Measurements from ENCODE around the gene PDE6C.

PDE6C gene

DNA sequence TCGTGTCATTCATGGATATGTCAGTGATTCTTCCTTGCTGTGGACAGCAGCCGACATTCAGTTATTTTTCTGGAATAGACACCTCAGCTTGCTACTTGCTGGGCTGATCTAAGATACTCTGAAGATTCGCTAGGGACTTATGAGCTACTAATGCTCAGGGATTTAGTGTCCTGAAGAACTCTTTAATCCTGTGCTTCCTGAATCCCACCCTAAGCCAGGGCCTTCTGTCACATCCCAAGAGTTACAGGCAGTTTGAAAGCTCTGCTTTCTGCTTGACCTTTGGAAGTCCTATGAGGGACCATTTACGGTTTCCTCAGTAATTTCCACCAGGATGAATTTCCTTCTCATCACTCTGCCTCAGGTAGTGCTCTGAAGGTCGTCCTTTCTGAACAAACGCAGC is at the start of gene PDE6C:
PDE6C (plus strand) TSS at position 227 of the 400 bp plus-strand sequence. CDS start 189 bp downstream, outside the sequence.
- no peak for DNase-seq

DNA sequence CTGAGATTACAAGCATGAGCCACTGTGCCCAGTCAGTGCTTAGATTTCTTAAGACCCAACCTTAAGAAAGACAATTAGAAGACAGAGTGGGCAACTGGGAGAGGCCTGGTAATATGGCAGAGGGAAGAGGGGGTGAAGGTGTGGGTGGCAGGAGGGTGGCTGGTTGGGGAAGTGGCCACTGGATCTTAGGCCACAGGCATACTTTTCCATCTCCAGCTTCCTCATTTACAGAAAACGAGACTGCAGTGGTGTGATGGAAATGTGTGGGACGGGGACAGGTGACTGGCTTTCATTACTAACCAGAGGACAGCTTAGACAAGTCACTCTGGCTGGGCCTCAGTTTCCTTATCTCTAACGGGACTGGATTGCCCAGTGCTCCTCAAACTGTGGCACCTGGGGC is 46.9 kb upstream of the PDE6C start:
- DNase-seq, result no peak

DNA sequence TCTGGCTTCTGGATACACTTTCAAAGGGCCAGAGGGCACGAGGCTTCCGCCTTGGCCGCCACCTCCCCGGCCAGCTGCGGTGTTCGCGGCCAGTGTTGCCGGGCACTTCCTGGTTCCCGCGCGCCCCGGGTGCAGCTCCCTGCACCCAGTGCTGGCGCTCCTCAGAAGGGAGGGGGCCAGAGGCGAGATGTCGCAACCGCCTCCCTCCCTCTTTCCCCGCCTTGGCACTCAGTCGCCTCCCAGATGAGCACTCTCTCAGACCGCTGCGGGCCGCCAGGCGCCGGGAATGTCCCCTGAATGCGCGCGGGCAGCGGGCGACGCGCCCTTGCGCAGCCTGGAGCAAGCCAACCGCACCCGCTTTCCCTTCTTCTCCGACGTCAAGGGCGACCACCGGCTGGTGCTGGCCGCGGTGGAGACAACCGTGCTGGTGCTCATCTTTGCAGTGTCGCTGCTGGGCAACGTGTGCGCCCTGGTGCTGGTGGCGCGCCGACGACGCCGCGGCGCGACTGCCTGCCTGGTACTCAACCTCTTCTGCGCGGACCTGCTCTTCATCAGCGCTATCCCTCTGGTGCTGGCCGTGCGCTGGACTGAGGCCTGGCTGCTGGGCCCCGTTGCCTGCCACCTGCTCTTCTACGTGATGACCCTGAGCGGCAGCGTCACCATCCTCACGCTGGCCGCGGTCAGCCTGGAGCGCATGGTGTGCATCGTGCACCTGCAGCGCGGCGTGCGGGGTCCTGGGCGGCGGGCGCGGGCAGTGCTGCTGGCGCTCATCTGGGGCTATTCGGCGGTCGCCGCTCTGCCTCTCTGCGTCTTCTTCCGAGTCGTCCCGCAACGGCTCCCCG is 45.7 kb upstream of the PDE6C start, which contains the start of gene FFAR4:
FFAR4 (plus strand) TSS at position 231 of the 842 bp plus-strand sequence; CDS start at position 287, 56 bp downstream.
- DNase-seq, result peak; percentile 34

DNA sequence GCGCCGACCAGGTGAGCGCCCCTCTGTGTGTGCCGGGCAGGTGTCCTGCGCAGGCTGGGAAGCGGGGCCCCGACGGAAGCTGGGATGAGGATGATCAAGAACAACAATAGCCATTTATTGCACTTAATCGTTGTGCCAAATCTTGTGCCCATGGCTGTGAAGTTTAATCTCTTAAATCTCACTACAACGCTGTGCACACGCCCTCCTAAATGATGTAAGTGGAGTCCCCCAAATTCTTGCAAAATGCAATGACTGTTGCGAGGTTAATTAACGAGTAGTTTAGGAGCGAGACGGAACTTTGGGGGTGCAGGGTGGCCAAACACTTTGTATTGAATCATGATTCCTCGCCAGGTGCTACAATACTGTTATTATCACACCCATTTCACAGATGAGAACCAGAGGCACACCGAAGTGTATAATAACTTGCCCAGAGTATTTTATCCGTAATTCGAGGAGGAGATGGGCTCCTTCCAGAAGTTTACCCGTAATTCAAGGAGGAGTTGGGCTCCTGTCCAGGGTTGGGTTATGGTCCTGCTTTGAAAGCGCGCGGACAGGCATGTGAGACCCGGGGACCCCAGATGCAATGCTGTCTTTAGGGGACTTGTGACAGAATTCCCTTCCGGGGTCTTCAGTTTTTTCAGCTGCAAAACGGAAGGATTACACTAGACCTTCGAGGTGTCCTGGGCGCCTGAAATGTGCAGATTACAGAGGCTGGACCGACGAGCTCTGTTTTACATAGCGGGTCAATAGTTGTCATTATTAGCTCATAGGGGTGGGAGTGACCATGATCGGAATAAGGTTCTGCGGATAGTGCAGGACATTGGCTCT is 44.8 kb upstream of the PDE6C start:
- no peak for DNase-seq

DNA sequence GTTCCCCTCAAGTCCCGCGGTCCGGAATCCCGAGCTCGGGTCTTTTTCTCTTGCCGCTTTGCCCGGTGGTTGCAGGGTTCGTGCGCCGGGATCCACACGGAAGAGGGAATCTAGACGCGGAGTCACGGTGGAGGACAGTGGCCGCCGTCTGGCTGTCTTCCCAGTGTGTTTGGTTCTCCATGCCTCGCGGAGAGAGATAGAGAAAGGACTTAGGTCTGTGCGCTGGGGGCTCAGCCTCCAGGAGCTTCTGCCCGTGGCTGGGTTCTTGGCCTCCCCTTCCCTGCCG is 44.3 kb upstream of the PDE6C start:
- DNase-seq, result no peak

DNA sequence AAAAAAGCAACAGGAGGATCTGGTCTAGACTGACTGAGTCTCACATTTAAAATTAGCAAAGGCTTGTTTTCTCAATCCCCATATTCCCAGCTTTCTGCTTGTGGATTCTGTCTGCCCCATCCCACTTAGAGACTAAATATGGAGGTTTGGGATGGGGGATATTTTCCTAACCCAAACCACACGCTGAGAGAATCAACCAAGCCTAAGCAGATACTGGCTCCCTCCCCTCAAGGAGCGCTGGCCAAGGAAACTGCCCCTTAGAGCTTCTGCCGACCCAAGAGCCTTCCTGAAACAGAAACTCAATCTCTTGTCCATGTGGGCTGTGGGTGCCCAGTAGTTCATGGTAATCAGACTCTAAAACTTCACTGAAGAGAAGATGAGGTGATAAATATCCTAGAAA is 42.0 kb upstream of the PDE6C start:
- DNase-seq, result no peak

DNA sequence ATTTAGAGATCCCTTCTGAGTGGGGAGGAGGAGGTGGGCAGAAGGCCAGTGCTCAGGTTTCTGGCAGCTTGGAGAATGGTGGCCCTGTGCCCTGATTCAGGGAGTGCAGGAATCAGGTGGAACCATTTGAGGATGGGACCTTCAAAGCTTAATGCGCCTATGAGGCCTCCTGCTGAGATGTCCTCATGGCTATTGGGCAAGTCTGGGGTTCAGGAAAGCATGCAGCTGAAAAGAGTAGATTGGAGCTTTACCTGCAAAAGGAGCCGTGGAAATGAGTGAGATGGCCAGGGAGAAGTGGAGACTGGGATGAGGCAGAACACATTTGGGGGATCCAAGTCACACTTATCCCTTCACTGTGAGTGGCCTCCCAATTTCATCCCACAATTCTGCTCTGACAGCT is 39.7 kb upstream of the PDE6C start:
- no peak for DNase-seq

DNA sequence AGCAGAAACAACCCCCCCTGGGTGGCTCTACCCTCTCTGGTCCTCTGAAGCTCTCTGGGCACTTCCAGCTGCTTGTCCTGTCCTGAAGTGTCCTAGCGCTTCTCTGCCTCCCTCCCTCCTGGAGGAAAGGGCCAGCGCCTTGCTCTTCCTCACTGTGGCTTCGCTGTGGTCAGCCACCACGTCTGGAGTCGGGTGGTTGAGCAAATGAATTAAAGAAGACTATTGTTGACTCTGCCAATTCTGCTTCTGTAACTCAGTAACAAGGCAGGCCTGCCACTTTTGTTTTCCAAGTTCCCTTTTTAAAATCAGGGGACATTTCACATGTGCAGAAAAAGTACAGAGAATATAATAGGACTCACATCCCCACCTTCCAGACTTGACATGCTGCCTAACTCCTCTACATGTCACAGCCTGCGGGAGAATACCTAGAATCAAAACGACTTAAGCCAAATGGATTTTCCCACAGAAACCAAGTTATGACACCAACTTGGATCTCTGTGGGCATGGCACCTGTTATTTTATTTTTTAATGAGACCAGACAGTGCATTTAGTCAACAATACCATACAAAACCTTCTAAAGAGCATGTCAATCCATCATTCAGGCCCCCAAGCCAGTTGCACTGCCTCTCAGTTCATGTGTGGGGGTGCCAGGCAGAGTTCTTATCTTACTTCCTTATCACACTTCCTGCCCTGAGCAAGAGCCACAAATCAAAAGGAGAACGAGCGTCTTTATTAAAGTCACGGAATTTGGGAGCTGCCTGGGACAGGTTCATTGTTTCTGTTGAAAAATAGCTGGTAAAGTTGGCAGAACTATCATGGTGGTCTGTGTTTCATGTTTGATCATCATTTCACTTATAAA is 39.1 kb upstream of the PDE6C start:
- DNase-seq, result no peak

DNA sequence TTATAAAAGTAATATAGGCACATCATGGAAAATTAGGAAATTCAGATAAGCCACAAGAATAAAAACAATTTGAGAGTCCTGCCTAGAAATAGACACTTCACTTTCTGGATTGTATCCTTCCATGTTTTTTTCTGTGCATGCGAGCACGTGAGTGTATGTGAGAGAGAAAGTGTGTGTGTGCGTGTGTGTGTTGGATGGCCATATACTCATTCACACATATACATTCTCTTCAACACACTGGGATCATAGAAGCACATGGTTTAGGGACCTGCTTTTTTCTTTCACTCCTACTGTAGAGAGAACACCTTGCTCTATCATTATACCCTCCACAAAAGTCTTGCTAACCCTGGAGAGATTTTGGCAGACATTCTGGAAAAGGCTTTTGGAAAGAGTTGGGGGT is 38.4 kb upstream of the PDE6C start:
- no peak for DNase-seq

DNA sequence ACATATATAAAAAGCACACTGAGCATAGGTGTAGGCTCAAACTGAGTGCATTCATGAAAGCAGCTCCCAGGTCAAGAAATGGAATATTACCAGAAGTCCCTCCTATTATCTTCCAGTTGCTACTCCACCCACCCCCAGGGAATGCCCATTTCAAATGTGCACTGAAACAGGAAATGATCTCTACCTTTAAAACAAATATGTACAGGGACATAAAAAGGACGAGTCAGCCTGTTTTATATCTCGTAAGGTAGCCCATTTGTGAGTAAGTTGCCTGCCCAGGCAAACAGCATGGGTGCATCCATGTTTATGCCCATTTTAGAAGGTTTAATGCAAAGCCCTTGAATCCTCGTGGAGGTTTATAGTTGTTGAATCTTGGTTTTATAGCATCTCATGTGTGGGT is 35.4 kb upstream of the PDE6C start:
- peak; percentile 27 for DNase-seq

DNA sequence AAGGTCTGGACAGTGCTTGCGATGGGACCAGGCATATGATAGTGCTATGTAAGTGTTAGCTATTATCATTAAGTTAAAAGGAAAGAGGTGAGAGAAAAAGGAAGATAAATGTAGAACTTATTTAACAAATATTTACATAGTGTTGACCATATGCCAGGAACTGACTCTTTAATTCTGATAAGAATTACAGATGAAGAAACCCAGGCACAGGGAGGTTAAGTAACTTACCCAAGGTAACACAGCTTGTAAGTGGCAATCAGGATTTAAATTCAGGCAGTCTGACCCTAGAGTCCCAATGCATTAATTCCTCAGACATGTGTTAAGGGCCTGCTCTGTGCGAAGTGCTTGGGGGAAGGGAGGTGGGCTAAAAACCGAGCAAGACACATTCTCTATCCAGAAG is 34.8 kb upstream of the PDE6C start:
- DNase-seq, result no peak

DNA sequence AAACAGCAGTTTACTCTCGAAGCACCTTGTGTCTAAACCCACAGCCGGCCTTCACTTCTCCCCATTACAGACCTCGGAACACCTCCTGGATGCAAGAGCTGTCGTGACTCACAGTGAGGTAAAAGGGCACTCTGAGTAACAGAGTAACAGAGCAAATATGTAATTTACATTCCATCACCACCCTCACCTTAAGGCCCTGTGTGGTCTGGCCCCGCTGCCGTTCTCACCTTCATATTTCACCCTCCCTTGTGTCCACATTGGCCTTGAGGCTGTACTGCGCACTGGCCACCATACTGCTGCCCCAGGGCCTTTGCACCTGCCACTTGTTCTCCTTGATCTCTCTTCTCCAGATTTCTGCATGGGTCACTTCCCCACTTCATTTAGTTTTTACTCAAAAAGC is 33.2 kb upstream of the PDE6C start:
- no peak for DNase-seq

DNA sequence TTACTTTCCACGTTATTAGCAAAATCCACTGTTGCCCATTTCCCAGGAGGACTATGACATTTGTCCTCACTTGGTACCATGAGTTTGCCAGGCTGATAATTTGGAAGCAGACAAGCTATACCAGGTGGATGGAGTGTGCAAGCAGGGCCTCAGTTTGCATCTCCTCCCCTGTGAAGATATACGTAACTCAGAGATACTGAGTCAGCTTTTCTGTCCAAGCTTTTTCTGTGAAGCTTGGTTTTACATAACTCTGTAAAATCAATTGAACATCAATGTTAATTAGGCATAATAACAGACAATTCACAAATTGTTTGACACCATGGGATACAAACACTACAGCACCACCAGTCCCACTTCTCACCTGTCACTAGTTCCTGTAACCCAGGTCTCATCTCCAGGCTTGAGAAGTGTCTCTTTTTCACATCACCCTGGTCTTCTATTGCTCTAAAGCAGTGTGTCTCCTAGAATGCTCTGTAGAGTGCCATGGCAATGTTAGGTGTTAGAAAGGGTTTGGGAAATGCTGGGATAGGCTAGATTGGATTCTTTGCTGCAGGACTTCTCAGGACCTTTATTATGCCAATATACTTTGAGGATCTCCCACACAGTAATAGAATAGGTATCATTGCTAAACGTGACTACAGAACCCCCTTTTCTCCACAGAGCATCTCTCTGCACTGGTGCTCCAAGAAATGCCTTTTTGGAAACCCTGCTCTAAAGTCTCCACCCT is 32.2 kb upstream of the PDE6C start:
- no peak for DNase-seq

DNA sequence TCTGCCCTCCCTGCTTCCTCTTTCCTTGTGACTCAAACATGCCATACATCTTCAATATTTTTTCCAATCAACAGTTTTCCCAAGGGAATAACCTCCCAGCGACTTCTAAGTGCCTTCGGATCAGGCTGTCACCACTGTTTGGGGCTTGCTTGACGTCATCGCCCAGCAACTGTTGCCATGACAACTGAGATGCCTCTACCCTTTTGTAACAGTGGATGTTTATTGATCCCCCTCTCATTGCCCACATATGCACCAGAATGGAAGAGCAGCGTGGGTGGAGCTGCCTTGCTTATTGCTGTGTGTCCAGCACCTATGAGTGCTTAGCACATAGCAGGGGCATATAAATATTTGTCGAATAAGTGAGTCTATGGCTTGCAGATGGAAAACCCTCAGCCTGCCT is 31.5 kb upstream of the PDE6C start:
- no peak for DNase-seq

DNA sequence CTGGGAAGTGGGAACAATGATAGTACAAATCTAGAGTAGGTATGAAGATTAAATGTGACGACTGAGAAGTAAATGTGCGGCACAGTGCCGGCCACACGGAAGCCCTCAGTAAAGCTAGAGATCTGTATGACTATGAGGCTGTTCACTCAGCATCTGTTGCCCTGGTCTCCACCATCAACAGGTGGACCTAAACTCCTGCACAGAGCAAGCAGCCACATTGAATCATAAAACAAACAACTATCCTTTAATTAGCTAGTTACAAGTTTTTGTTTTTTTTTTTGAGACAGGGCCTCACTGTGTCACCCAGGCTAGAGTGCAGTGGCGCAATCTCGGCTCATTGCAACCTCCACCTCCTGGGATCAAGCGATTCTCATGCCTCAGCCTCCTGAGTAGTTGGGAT is 27.9 kb upstream of the PDE6C start:
- DNase-seq, result no peak

DNA sequence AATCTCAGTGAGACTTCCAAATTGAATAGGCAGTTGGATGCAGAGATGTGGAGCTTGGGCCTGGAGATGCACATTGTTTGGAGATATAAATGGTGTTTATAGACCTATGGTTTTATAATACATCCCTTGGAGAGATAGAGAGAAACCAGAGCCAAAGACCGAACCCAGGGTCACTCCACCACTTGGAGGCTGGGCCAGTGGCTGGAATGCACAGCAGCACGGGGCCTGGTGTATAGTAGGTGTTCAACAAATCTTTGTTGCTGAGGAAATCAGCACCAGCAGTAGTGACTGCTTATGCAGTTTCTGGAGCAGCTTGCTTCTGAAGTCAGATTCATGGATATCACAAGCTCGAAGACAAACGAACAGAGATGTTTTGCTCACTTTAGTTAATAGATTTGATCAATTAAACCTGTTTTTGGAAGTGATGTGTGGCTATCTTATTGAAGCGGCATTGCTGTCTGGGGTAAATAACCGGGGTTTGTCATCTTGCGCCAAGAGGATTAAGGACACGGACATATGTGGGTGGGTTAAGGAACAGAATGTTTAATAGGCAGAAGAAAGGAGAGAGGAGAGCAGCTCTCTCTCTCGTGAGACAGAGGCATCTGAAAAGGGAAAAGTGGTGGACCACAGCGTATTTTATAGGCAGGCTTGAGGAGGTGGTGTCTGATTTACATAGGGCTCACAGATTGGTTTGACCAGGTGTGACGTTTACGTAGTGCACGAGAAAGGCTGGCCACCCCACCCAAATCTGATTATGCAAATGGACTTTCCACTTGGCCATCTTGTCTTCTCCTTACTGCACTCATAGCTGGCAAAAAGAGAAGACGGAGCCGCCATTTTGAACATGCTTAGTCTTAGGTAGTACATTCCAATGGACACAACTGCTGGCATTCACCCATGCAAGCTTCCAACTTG is 22.4 kb upstream of the PDE6C start:
- DNase-seq, result no peak

DNA sequence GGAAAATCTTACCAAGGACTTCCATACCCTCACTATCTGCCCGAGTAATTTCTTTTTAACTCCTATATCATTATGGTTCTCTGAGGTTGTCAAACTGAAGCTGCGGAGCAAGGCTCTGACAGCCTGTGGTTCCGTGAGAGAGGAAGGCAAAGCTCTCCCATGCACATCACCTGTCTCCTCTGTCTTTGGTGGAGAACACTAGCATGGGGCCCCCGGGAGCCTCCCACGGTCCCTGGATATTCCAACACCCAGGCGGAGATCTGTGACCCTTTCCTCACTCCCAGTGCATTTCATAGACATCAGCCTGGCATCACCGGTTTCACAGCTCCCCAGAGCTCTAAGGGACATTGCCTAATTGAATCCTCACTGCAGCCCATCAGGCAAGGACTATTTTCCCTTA is 21.7 kb upstream of the PDE6C start:
- DNase-seq, result no peak

DNA sequence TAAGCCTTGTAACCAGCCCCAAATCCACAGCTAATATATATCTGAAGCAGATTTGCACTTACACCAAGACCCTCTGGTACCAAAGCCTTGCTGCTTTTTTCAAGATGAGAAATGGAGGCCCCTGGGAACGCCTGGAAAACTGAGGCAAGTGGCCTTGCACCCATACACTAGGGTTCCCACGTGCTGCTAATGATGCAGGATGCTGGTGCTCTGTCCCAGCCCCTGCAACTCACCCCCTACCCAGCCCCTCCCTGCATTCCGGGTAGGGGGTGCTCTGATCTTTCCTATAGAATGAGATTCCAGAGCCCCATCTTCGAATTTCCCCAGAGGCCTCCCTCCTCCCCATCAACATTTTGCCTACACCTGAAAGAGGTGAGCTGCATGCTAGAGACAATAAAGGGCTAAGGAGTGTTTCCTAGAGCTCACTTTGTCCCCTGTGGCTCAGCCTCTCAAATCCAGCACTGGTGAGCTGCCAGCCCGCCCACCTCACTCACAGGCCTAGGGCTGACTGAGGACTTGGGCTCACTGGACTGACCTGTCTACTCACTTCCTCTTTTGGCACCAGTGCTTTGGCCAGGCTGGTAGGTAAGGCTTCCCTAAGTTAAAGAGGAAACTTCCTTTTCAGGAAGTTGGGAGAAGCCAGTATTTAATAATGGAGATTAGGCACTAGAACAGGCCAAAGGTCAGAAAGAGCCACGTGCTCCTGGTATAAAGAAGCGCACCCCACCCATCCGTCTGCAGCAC is 21.1 kb upstream of the PDE6C start:
- no peak for DNase-seq

DNA sequence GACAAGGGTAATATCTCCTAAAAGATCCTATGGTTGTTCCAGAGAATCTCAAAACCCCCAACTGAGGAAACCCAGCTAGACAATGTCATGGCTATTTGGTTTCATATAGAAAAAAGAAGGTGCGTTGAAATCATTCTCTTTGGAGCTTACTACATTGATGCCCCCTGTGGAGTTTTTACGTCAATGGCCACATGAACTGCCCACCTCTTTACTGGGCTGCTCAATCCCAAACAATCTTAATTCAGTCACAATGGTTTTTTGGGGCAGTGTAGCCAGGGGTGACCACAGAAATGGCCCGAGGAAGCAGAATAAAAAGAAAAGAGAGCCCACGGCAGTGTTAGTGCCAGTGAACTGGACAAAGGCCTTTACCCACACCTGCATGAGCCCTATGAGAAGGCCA is 19.1 kb upstream of the PDE6C start:
- no peak for DNase-seq

DNA sequence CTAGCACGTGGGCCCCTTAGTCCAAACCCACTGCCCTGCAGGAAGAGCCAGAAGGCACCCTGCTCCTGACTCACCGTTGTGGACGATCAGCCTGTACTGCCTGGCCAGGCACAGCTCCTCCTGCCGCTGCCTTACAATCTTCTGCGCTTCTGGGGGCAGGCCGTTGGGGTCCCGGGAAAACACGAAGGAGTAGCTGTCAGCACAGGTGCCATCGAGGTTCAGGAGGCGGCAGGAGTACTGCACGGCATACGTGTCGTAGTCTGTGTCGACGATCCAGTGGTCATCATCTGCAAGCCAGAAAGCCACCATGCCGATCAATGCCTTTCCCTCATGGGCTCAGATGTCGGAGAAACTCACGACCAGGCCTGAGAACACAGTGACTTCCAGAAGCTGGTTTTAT is 18.6 kb upstream of the PDE6C start:
- no peak for DNase-seq

DNA sequence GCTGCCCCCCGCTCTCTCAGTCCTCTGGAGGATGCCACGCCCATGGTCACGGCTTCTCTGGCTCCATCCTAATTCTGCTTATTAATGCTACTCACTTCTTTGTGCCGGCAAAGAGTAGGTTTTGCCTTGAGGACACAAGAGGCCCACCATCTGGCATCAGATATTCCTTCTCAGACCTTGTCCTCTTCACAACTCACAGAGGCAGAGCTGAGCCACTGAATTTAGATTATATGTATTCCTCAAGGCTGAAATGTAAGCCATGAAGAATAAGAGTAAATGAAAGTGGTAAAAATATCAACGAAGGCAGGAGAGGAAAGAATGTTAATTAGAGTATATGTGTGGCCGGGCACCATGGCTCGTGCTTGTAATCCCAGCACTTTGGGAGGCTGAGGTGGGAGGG is 17.8 kb upstream of the PDE6C start:
- no peak for DNase-seq

Measured in NCI-H2029 (cell line).